ENCODE measurements around the gene INS. TPM values are rescaled to one million over a fixed set of nuclear protein-coding genes. Genes with fewer than 3 reads are reported as not detected.

Gene INS
- total RNA-seq, 4 donors from 2014 or later = not detected

GRCh38 chr11:2207773-2208621 lies 47.0 kb upstream of the INS start:
- intact Hi-C loops (cut with DNase I) = no loop called here
- Histone ChIP-seq H3K4me1 (peaks cover under 1 to 41% (median 3%) of the 10 kb centered on the region in 3 donors), H3K36me3 (no peaks in the 10 kb centered on the region), H3K27ac (no peak overlapping the region), H3K9me3 (peaks cover 0 to 5% (median 0%) of the 10 kb centered on the region in 3 donors), H3K4me3 (no peak overlapping the region), H3K27me3 (peaks cover 0 to 70% (median 0%) of the 10 kb centered on the region in 4 donors)
- TF ChIP-seq POLR2A (IDR thresholded peaks at IDR 0.05) (no peak), CTCF (IDR thresholded peaks at IDR 0.05) (no peak)
- 56 to 73% methylated on average over 8 to 18 of the region's 24 CpGs for WGBS, 2 donors
- no peak for DNase-seq

GRCh38 chr11:2207212-2207611 lies 46.2 kb upstream of the INS start:
- Histone ChIP-seq H3K36me3 (no peaks in the 10 kb centered on the region), H3K9me3 (peaks cover 0 to 5% (median 0%) of the 10 kb centered on the region in 3 donors), H3K4me1 (peaks cover 4 to 43% (median 9%) of the 10 kb centered on the region in 3 donors), H3K27me3 (peaks cover 0 to 62% (median 0%) of the 10 kb centered on the region in 4 donors), H3K4me3 (no peak overlapping the region), H3K27ac (no peak overlapping the region)
- DNase-seq = no peak
- intact Hi-C loops (cut with DNase I) = no loop called here
- 81 to 82% methylated on average over 3 of the region's 11 CpGs for WGBS, 2 donors
- TF ChIP-seq POLR2A (IDR thresholded peaks at IDR 0.05) (no peak), CTCF (IDR thresholded peaks at IDR 0.05) (no peak)

GRCh38 chr11:2205981-2206690 lies 45.1 kb upstream of the INS start:
- TF ChIP-seq CTCF (IDR thresholded peaks at IDR 0.05) = no peak
- TF ChIP-seq POLR2A (IDR thresholded peaks at IDR 0.05) = no peak
- no peak for DNase-seq
- H3K27me3 ChIP-seq = peaks cover 0 to 57% (median 0%) of the 10 kb centered on the region in 4 donors
- H3K27ac ChIP-seq = no peak overlapping the region
- peaks cover 0 to 5% (median 0%) of the 10 kb centered on the region in 3 donors for H3K9me3 ChIP-seq
- H3K36me3 ChIP-seq = no peaks in the 10 kb centered on the region
- peaks cover 4 to 48% (median 14%) of the 10 kb centered on the region in 3 donors for H3K4me1 ChIP-seq
- intact Hi-C loops (cut with DNase I) = no loop called here
- WGBS, 2 donors = 80 to 84% methylated on average over 7 to 10 of the region's 12 CpGs
- no peak overlapping the region for H3K4me3 ChIP-seq

GRCh38 chr11:2205214-2205720 lies 44.3 kb upstream of the INS start:
- WGBS, 2 donors = 56 to 100% methylated on average over 1 of the region's 1 CpG
- no peak for TF ChIP-seq POLR2A (IDR thresholded peaks at IDR 0.05)
- TF ChIP-seq CTCF (IDR thresholded peaks at IDR 0.05) = no peak
- no peak overlapping the region for H3K4me3 ChIP-seq
- intact Hi-C loops (cut with DNase I) = no loop called here
- no peak for DNase-seq
- H3K9me3 ChIP-seq = peaks cover 0 to 5% (median 0%) of the 10 kb centered on the region in 3 donors
- H3K27me3 ChIP-seq = peaks cover 0 to 54% (median 0%) of the 10 kb centered on the region in 4 donors
- H3K4me1 ChIP-seq = peaks cover 4 to 40% (median 14%) of the 10 kb centered on the region in 3 donors
- H3K36me3 ChIP-seq = no peaks in the 10 kb centered on the region
- H3K27ac ChIP-seq = no peak overlapping the region

All from esophagus squamous epithelium (tissue), 5 donors.